DND-41 (cell line): ENCODE results near the gene ESR2.

Experiments
- CTCF ChIP-seq: IDR thresholded peaks from 2 replicates; pipeline ENCODE4 v1.5.1; 2012; ENCODE audit warnings: borderline replicate concordance, low read length, moderate library complexity, mild to moderate bottlenecking; ENCODE audit not compliant: poor library complexity, severe bottlenecking; ENCODE audit errors: extremely low read depth
- EZH2 ChIP-seq: IDR thresholded peaks from 3 replicates; pipeline ENCODE4 v1.6.1; 2012; ENCODE audit warnings: borderline replicate concordance, low read depth, mild to moderate bottlenecking, moderate library complexity, low read length, inconsistent platforms; ENCODE audit not compliant: severe bottlenecking

GRCh38 chr14:64220466-64220865, 73.7 kb downstream of the ESR2 start:
- TF ChIP-seq CTCF: no peak
- TF ChIP-seq EZH2: no peak
